Measurements from ENCODE around the gene RNU1-4. TPM values are rescaled to one million over a fixed set of nuclear protein-coding genes. Genes with fewer than 3 reads are reported as not detected.
"Not testable (repeated sequence)": the region's sequence is repeated elsewhere in the genome, so short reads cannot be mapped to it uniquely, and the experiment has no call there.

RNU1-4 gene
- total and polyA plus RNA-seq, 2 of the 13 experiments (the other 11 are each of a cell fraction or from before 2014, with no cell fraction given) = under 0.01 to 11,018 TPM

DNA sequence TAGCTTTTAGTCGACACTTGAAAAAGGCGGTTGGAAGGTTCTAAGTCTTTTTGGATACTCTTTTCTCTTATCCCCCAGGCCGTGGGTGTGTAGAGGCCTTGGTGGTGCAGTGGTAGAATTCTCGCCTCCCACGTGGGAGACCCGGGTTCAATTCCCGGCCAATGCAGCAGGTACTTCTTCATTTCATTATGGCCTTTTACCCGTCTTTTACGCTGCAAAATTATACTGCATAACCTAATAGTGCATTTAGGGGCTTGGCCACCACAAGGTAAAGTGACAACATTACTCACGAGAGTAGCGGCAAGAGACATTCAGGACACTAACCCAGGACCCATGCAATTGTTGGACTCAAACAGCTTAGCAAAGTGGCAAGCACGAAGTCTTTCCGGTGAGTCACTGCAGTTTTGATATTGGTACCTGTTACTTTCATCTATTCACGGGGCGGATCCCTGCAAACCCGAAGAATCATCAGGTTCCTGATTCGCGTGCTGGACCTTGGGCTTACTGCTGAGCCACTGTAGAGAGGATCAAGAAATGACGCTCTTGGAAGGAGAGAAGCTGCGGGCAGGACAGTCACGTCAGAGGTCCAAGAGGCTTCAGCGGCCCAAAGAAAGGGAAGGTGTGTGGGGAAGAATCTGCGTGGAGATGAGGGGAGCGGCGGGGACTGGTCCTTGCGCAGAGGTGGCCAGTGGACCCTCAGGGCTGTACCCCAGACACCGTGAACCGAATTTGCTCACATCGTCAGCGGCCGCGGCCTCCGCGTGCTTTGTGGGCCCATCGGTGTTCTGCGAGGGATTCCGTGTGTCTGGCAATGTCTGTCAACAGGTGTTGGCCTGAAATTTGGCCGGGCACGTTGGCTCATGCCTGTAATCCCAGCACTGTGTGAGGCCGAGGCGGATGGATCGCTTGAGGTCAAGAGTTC is 12.9 kb upstream of the RNU1-4 start (continued):
- TF ChIP-seq PRDM10 (CRISPR knock-in tag; IDR thresholded peaks at IDR 0.05; ENCODE audit: low read depth) (no peak), YEATS4 (CRISPR knock-in tag; IDR thresholded peaks at IDR 0.05; ENCODE audit: borderline replicate concordance) (0 out of 2 replicates have a peak, but pooled peaks have one; percentile 27), KAT2B (IDR thresholded peaks at IDR 0.05; ENCODE audit: borderline replicate concordance, low read depth, low read length) (no peak)
- TF ChIP-seq, protein P1, sequence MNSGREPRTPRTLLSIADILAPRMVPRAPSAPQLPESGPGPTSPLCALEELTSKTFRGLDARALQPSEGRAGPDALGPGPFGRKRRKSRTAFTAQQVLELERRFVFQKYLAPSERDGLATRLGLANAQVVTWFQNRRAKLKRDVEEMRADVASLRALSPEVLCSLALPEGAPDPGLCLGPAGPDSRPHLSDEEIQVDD (CRISPR knock-in tag; IDR thresholded peaks at IDR 0.05; ENCODE audit: borderline replicate concordance) = no peak

GRCh38 chr1:16728243-16728949 is 11.9 kb upstream of the RNU1-4 start:
- H3K9ac ChIP-seq (ENCODE audit: insufficient read depth, low read depth, low read length); H2AFZ ChIP-seq (ENCODE audit: low read length); H3K27ac ChIP-seq (ENCODE audit: extremely low read length, insufficient read depth, low read length); H3K9me3 ChIP-seq (ENCODE audit: low read length); BruUV-seq (replicated peaks); FAIRE-seq; H3K4me3 ChIP-seq (replicated peaks in 1 of 3; ENCODE audit: insufficient read depth in 1 of 3, low read depth in 2 of 3, low read length in 3 of 3); POLR2A ChIA-PET; DNase-seq (ENCODE audit: low spot score); H3K4me1 ChIP-seq (ENCODE audit: insufficient read depth, low read length); H4K20me1 ChIP-seq (ENCODE audit: insufficient read depth, low read length); intact Hi-C loops (cut with micrococcal nuclease; ENCODE audit: unreplicated experiment); H3K36me3 ChIP-seq (replicated peaks in 1 of 2; ENCODE audit: control insufficient read depth in 1 of 2, insufficient read depth in 2 of 2, low read length in 2 of 2); in situ Hi-C loops (cut with HindIII; ENCODE audit: extremely low pct_ligation_motif_present, low pct_unique_long_range_greater_than_20kb); H3K79me2 ChIP-seq (ENCODE audit: insufficient read depth, low read length); CTCF ChIA-PET (ENCODE audit: low intra/inter-chr PET ratio, low total read pairs): not testable (repeated sequence)
- ATAC-seq = peak; percentile 74
- WGBS (ENCODE audit: low lambda C conversion rate) = 46% methylated on average over 19 of the region's 24 CpGs
- 0 out of 2 replicates have a peak, but pooled peaks have one; percentile 8 for TF ChIP-seq ZFX (CRISPR knock-in tag; IDR thresholded peaks at IDR 0.05; ENCODE audit: low read depth)
- peaks cover 3 to 21% of the 10 kb centered on the region in 2 experiments; a peak in 4 of 5 replicates for H3K27me3 ChIP-seq (ENCODE audit: control insufficient read depth in 1 of 2, insufficient read depth in 2 of 2, low read length in 2 of 2)
- H3K4me2 ChIP-seq (ENCODE audit: low read depth, low read length) = peak overlapping the region; percentile 42; the same call in 1 of the 2 replicates

DNA sequence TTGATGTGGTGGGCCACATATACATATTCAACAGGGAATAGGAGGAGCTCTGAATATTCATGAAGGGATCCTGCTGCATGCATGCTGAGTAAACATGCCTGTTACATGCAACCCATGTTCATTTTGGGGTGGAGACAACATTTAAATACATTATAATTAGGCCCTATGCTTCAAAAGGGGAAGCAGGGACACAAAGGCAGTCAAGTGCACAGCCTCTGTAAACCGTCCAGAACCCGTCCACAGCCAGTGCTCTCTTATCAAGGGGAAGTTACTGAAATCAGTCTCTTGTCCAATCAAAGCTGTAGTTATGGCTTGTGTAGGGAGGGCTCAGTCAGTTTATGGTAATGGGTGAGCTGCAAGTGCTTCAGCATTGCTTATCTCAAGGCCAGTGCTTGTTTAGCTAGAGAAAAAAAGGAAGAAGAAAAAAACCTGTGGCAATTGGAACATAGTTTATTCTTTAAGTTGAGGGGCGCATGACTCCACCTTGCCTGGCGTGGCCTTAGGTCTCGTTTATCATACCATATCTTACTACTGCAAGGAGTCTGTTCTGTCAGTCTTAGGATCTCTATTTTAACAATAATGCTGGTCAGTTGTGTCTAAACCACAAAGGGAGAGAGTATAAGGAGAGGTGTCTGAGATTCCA is 7.9 kb upstream of the RNU1-4 start:
- H3K9ac ChIP-seq (ENCODE audit: insufficient read depth, low read depth, low read length); BruUV-seq (replicated peaks); H3K79me2 ChIP-seq (ENCODE audit: insufficient read depth, low read length); H3K4me2 ChIP-seq (ENCODE audit: low read depth, low read length); DNase-seq (ENCODE audit: low spot score); FAIRE-seq; H3K9me3 ChIP-seq (ENCODE audit: low read length); in situ Hi-C loops (cut with HindIII; ENCODE audit: extremely low pct_ligation_motif_present, low pct_unique_long_range_greater_than_20kb); ATAC-seq; POLR2A ChIA-PET; H3K4me3 ChIP-seq (replicated peaks in 1 of 3; ENCODE audit: insufficient read depth in 1 of 3, low read depth in 2 of 3, low read length in 3 of 3); intact Hi-C loops (cut with micrococcal nuclease; ENCODE audit: unreplicated experiment); CTCF ChIA-PET (ENCODE audit: low intra/inter-chr PET ratio, low total read pairs); H3K27ac ChIP-seq (ENCODE audit: extremely low read length, insufficient read depth, low read length); H4K20me1 ChIP-seq (ENCODE audit: insufficient read depth, low read length); H3K27me3 ChIP-seq (ENCODE audit: control insufficient read depth in 1 of 2, insufficient read depth in 2 of 2, low read length in 2 of 2); H3K4me1 ChIP-seq (ENCODE audit: insufficient read depth, low read length); H3K36me3 ChIP-seq (replicated peaks in 1 of 2; ENCODE audit: control insufficient read depth in 1 of 2, insufficient read depth in 2 of 2, low read length in 2 of 2); H2AFZ ChIP-seq (ENCODE audit: low read length): not testable (repeated sequence)
- whole genome bisulfite sequencing (ENCODE audit: low lambda C conversion rate) = 21% methylated on average over 3 of the region's 5 CpGs
